GM19328 (cell line): ENCODE data around the gene ZFYVE1.
A peak's percentile ranks its signal among the peaks of the same experiment; 100 is the strongest.
"Not testable (repeated sequence)": the region's sequence is repeated elsewhere in the genome, so short reads cannot be mapped to it uniquely, and the experiment has no call there.

ENCODE experiments used
- ATAC-seq: cut with Tn5 transposase; IDR thresholded peaks from one replicate; pipeline ENCODE4 v1.9.1; 2021; ENCODE audit warnings: mild to moderate bottlenecking, moderate library complexity; ENCODE audit not compliant: unreplicated experiment

The ZFYVE1 gene, protein sequence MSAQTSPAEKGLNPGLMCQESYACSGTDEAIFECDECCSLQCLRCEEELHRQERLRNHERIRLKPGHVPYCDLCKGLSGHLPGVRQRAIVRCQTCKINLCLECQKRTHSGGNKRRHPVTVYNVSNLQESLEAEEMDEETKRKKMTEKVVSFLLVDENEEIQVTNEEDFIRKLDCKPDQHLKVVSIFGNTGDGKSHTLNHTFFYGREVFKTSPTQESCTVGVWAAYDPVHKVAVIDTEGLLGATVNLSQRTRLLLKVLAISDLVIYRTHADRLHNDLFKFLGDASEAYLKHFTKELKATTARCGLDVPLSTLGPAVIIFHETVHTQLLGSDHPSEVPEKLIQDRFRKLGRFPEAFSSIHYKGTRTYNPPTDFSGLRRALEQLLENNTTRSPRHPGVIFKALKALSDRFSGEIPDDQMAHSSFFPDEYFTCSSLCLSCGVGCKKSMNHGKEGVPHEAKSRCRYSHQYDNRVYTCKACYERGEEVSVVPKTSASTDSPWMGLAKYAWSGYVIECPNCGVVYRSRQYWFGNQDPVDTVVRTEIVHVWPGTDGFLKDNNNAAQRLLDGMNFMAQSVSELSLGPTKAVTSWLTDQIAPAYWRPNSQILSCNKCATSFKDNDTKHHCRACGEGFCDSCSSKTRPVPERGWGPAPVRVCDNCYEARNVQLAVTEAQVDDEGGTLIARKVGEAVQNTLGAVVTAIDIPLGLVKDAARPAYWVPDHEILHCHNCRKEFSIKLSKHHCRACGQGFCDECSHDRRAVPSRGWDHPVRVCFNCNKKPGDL

DNA sequence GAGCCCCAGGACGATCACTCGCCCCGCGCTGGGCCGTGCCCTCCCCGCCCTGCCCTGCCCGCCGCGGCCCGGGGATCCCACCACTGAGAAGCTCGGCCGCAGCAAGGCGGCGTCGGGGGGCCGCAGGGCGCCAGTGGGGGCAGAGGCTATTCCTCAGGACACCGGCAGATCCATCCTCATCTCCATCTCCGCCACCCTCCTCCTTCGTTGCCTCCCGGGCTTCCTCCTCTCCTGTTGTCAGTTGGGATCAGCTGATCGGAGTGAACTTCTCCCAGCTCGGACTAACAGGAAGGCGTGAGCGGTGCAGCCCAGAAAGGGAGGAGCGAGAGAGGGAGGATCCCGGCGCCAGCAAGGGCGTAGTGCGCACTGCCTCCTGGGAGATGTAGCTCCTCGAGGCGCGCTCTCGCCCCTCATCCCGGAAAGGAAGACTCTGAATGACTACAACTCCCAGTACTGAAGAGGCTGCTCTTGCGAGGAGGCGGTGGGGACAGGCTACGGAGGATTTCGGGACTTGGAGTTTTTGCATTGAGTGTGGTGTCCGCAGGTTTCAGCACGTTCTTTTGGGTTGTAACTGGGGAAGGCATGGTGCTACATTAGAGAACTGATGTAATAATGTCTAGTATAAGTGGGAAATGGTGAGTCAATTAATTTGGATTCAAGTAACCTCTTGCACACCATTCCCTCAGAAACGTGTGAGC, at the start of gene ZFYVE1:
Gene ZFYVE1 (minus strand): TSS at position 262 of the 698 bp plus-strand sequence. CDS start 2,598 bp downstream, outside the sequence.
- ATAC-seq = peak; percentile 95

DNA sequence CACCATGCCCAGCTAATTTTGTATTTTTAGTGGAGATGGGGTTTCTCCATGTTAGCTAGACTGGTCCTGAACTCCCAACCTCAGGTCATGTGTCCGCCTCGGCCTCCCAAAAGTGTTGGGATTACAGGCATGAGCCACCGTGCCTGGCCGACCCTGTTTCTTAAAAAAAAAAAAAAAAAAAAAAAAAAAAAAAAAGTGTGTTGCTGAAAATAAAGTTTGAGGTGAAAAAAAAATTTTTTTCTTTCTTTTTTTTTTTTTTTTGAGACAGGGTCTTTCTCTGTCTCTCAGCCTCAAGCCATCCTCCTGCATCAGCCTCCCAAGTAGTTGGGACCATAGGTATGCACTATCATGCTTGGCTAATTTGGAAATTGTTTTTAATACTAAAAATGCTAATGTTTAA, 42.7 kb upstream of the ZFYVE1 start:
- no peak for ATAC-seq

DNA sequence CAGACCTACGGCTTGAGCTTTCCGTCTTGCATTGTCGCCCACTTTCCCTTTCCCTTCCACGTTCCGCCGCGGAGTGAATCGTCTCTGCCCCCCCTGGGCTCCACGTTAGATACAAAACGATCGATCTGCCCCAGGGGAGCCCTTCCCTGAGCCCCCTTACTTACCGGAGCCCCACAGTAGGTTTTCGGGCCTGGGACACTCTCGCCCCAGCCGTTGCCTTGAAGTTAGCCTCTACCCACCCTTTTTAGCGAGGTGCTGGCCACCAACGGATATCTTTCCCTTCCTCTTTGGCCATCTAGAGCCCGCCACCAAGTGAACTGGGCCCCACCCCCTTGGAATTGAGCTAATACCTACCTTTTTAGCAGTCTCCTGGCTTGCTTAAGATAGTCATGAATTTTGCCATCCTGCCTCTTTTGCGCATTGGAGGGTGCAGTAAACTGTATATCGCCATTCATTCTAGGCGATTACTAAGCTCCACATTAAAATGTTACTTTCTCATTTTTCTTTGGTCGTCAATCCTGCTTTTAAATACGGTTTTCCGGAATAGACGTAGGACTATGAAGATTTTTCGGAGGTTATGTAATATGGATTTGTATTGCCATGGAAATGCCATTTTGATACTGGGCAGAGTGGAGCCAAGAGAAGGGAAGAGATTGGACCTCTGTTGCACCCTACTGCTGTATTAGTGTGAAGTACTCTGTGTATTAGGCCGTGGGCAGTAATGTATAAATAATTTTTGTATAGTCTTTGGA, 32.2 kb upstream of the ZFYVE1 start:
- no peak for ATAC-seq

DNA sequence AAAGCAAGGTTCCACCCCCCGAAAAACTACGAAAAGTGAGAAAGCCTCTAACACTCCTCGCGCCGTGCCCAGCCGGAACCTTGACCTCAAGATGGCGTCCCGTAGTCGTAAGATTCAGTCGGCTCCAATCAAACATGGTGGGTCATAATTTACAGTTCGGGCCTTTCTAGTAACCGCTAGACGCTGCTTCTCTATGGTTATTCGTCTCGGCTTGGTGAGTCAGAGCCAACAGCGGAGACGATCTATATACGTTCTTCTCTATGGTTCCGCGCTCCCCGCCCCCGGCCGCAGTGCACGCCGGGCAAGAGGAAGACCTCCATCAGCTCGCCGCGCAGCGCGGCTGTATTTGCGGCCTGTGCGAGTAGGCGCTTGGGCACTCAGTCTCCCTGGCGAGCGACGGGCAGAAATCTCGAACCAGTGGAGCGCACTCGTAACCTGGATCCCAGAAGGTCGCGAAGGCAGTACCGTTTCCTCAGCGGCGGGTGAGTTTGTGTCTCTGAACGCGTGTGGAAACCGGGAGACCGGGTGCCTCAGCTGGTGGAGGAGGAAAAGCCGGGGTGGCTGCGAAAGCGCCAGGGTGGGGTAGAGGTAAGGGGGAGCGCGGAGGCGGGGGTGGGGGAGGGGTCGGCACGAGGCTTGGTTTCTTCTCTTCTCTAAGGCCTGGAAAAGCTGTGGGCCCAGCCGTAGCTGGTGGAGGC, 31.5 kb upstream of the ZFYVE1 start, which contains the start of gene RBM25:
Gene RBM25 (plus strand): TSS at position 311 of the 698 bp plus-strand sequence. CDS start 13,108 bp downstream, outside the sequence.
- ATAC-seq = peak; percentile 90

DNA sequence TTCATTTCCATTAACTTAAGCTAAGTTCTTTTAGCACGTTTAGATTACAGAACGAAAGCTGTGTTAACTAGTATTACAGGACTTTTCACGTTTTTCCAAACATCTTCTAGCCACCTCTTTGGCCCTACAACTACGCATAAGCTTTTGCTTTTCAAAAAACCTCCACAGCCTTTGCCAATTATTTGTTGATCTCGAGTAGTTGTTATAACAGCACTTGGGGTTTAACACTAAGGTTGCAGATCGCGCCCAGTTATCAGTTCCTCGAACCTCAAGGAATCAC, 31.0 kb upstream of the ZFYVE1 start:
- no peak for ATAC-seq

DNA sequence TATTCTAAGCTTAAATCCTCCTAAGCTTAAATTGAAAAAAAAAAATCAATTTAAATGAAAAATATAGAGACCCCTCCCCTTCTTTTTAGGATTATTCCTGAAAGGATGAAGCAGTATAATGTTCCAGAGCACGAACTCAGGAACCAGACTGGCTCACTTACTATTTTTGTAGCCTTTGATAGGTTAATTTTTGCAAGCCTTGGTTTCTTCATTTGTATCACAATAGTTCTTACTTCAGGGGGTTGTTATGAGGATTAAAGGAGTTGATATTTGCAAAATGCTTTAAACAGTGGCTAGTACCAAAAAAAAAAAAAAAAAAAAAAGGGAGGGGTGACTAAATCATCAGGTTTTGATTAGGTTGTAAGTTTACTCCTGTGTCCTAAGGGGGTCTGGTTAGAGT, 28.3 kb upstream of the ZFYVE1 start:
- ATAC-seq = no peak

DNA sequence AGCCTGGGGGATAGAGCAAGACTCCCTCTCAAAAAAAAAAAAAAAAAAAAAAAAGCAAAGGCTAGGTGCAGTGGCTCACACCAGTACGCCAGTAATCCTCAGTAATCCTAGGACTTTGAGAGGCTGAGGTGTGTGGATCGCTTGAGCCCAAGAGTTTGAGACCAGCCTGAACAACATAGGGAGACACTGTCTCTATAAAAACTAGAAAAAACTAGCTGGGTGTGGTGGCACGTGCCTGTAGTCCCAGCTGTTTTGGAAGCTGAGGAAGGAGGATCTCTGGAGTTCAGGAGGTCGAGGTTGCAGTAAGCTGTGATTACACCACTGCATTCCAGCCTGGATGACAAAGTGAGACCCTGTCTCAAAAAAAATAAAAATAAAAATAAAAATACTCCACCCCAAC, 22.5 kb upstream of the ZFYVE1 start:
- no peak for ATAC-seq

DNA sequence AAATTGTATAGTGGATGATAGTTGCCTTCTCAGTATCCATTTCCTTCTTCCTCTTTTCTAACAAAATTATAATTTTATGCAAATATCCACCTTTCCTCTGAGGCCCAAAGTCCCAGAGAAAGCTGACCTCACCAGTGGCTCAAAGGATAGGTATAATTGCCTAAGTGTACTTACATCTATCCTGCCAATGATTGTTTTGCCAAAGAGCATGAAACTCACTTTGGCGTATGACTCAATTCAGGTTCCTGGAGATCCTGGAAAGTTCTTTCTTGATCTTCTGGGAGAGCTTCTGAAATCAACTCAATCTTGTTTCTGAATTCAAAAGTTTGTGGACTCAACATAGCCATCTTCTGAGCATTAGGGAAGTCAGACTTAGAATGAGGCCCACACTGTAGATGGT, 20.9 kb upstream of the ZFYVE1 start:
- no peak for ATAC-seq

DNA sequence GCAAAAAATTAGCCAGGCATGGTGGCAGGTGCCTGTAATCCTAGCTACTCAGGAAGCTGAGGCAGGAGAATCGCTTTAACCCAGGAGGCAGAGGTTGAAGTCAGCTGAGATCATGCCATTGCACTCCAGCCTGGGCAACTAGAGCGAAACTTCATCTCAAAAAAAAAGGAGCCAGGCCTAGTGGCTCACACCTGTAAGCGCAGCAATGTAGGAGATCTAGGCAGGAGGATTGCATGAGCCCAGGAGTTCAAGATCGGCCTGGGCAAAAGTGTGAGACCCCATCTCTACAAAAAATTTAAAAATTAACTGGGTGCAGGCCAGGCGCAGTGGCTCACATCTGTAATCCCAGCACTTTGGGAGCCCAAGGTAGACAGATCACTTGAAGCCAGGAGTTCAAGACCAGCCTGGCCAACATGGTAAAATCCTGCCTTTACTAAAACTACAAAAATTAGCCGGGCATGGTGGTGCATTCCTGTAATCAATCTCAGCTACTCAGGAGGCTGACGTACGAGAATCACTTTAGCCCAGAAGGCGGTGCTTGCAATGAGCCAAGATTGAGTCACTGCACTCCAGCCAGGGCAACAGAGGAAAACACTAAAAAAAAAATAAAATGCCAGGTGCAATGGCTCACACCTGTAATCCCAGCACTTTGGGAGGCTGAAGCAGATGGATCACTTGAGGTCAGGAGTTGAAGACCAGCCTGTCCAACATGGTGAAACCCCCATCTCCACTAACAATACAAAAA, 10.0 kb upstream of the ZFYVE1 start:
- ATAC-seq = not testable (repeated sequence)

DNA sequence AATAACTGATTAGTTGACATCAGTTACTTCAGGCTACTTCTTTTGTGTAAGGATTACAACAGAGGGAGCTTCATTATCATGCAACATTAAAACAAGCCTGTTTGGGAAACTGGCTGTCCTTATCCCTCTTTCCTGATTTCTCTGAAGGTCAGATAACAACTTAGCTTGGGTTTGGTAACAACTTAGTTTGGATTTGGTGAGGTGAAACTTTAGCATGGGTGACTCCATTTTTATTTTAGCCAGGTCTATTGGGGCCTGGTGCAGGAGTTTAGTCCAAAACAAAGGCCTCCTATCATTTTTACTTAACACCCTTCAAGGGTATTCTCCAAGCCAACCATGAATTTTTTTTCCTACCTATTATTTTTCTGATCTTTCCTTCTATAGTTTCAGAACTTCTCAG, 1.1 kb upstream of the ZFYVE1 start:
- no peak for ATAC-seq

DNA sequence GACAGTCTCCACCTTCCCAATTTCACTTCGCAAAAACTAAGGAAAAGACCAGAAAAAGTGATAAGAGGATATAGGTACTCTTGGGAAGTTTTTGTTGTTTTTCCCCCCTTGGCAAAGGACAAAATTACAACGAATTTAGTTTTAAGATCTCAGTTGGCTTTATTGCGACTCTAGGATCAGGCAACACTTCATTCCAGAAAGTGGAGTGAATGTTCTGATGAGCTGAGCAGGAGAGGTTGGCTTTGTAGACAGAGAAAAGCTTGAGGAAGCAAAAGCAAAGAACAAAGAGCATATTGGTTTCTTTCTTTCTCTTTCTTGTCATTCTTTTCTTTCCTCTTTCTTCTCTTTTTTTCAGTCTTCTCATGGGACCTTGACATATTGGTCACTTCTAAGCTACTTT, 640 bp upstream of the ZFYVE1 start:
- no peak for ATAC-seq

DNA sequence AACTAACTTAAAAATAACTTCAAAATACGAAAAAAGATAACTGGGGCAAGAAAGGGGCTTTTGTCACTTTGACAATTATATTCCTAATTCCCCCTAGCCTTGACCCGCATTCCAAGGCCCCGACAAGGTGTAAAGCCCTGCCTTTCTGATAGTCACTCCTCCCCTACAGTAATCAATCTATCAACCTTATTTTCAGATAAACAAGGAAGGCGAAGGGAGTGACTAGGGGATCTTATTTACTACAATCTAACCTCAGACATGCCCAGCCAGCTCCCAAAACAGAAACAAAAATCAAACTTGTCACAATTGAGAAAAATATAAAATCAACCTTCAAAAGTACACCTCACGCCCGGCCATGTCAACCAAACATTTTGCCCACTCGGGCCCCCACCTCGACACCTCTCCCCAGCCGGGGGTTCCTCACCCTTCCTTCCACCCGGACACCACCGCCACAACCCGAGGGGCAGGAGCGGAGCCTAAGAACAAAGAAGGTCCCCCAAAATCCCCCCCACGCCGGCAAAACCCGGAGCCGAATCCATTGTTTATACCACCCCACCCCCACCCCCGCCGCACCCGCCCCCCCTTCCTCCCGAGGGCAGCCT, 562 bp downstream of the ZFYVE1 start:
- no peak for ATAC-seq

DNA sequence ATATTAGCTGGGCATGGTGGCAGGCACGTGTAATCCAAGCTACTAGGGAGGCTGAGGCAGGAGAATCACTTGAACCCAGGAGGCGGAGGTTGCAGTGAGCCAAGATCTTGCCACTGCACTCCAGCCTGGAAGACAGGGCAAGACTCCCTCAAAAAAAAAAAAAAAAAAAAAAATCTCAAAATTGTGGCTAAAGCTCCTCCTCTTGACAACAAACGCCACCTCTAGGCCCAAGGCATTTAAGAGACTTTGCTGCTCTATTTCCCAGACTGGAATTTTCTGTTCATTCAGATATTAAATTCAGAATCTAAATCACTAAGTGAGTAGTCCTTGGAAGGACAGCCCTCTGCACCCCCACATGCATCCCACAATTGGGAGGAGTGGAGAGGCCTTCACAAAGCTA, 1.4 kb downstream of the ZFYVE1 start:
- ATAC-seq = no peak

DNA sequence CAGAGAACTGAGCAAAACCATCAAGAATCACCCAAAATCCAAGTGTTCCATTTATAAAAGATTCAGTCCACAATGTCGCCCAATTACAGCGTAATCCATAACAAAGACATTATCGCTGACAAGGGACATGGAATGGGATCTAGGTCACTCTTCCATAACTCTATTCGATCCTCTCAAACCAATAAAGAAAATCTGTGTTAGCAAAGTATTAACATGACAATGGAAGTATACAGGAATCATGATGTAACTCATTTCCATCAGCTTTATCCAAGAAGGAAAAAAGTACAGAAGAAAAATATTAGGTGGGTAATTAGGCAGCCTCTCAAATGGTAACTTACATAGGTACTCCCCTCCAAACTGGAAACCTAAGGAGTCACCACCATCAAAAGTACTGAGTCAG, 4.9 kb downstream of the ZFYVE1 start:
- no peak for ATAC-seq

DNA sequence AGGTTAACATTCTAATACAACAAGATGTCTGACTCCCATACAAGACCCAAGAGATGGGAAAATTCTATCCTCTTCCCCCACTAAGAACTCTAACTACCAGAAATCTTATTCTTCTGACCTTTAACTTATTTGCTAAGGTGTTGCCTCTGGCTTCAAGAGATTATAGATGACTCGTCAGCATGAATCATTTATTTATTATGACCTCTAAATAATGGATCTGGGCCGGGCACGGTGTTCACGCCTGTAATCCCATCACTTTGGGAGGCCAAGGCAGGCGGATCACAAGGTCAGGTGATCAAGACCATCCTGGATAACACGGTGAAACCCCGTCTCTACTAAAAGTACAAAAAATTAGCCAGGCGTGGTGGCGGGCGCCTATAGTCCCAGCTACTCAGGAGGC, 10.9 kb downstream of the ZFYVE1 start:
- ATAC-seq = not testable (repeated sequence)

DNA sequence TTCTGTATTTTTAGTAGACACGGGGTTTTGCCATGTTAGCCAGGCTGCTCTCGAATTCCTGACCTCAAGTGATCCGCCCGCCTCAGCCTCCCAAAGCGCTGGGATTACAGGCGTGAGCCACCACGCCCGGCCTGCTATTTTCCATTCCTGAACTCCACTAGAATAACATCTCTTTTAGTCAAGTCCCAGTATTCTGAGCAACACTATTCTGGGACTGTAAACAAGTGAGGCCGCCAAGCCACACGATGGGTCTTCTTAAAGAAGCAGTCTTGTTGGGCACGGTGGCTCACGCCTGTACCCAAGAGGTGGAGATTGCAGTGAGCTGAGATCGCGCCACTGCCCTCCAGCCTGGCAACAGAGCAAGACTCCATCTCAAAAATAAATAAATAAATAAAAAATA, 11.4 kb downstream of the ZFYVE1 start:
- ATAC-seq = not testable (repeated sequence)

DNA sequence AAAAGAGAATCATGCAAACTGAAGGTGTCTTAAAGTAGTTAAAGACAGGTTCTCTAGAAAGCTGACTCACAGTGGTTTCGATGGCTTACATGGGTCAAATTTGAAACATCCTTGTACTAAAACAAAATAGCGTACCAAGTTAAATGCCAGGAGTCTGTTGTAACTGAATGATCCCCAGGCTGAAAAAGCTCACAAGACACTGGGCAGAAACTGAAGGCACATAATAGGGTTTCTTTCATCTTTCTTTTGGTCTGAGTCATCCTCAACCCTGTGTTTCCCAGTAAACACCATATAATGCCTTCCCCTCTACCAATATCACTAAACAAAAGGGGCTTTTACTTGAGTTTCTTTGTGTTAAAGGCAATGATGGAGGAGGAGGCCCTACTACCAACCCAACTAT, 12.8 kb downstream of the ZFYVE1 start:
- no peak for ATAC-seq

DNA sequence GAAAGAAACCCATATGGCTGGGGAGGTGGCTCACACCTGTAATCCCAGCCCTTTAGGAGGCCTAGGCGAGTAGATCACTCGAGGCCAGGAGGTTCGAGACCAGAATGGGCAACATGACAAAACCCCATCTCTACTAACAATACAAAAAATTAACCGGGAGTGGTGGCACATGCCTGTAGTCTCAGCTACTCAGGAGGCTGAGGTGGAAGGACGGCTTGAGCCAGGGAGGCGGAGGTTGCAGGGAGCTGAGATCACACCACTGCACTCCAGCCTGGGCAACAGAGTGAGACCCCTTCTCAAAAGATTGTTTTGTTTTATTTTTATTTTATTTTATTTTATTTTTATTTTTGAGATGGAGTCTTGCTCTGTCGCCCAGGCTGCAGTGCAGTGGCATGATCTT, 15.7 kb downstream of the ZFYVE1 start:
- not testable (repeated sequence) for ATAC-seq

DNA sequence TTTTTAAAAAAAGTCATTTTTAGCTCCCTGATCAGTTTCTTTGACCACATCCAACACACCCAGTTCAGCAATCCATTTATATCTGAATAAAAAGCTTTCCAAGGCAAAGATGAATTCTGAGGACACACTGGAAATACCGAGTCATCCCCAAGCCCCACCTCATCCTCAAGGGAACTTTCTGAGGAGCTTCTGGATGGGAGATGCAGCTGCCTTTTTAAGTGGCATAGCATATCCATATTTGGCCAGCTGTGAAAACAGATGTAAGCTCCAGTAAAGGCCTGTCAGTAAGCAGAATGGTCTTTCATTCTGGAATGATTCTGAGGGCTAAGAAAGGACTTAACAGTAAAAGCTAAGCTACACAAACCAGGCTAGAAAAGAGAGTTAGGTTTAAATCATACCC, 18.4 kb downstream of the ZFYVE1 start:
- ATAC-seq = no peak
